ENCODE data around the gene UBA6.

The UBA6 gene

DNA sequence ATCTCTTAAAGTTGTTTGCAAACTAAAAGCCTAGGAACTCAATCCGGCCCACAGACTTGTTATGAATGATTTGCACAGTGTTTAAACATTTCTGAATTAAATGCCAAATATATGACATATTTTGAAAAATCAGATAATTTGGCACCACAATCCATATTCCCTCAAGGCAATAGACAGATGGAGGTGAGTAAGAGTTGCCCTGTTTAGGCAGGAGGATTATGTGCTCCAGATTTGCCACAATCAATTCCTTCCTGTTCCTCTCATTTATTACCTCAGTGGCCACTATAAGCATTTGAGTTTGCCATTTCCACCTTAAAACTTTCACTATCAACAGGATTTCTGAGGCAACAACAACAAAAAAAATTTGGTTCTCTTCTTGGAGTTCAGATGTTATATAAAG is 18.7 kb downstream of the UBA6 start:
- TF ChIP-seq, protein P1, sequence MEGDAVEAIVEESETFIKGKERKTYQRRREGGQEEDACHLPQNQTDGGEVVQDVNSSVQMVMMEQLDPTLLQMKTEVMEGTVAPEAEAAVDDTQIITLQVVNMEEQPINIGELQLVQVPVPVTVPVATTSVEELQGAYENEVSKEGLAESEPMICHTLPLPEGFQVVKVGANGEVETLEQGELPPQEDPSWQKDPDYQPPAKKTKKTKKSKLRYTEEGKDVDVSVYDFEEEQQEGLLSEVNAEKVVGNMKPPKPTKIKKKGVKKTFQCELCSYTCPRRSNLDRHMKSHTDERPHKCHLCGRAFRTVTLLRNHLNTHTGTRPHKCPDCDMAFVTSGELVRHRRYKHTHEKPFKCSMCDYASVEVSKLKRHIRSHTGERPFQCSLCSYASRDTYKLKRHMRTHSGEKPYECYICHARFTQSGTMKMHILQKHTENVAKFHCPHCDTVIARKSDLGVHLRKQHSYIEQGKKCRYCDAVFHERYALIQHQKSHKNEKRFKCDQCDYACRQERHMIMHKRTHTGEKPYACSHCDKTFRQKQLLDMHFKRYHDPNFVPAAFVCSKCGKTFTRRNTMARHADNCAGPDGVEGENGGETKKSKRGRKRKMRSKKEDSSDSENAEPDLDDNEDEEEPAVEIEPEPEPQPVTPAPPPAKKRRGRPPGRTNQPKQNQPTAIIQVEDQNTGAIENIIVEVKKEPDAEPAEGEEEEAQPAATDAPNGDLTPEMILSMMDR (IDR thresholded peaks at IDR 0.05; ENCODE audit: control extremely low read depth, extremely low read depth, low read depth, missing control alignments) = no peak
- ChIA-PET POLR2A (no interaction called here), CTCF (no interaction called here)
- no peak for DNase-seq (ENCODE audit: extremely low spot score)

DNA sequence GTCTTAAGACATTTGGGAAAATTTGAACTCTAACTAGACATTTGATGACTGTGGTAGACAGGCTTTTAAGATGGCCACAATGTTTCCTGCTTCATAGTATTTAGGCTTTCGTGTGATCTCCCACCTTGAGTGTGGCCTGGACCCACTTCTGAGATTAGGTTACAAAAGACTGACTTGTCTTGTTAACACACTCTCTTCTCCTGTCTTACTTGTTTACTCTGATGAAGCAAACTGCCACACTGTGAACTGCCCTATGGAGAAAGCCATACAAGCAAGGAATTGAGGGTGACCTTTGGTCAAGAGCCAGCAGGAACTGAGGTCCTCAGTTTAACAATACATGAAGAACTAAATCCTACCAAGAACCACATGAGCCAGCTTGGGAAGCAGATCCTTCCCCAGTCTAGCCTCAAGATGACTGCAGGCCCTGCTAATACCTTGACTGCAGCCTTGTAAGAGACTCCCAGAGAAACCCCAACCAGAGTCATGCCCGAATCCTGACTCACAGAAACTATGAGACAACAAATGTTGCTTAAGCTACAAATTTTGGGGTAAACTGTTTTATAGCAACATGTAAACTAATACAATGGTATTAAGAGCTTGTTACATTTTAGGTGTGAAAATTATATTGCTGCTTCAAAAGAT is 20.3 kb downstream of the UBA6 start:
- DNase-seq (ENCODE audit: extremely low spot score) = no peak
- CTCF ChIA-PET = interaction anchor here (0.8 to 1.0 kb wide), 2 partner anchors 11 to 66 kb away, joined by 3 read pairs; no protein-coding TSS in a partner anchor
- TF ChIP-seq, protein P1 (IDR thresholded peaks at IDR 0.05; ENCODE audit: control extremely low read depth, extremely low read depth, low read depth, missing control alignments) = no peak
- POLR2A ChIA-PET = no interaction called here

DNA sequence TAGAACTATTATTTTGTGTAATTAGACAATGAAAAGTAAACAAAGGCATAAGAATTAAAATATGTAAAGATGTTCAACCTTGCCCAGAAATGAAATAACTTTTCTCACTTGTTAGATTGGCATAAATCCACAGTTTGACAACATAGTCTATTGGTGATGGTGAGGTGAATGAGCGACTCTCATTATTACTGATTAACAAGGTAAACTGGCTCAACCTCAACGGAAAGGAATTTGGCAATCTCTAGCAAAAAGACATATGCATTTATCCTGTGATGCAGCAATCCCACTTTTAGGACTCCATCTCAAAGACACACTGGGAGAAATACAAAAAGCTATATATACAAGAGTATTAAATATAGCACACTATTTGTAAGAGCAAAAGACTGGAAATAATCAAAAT is 22.3 kb downstream of the UBA6 start:
- ChIA-PET CTCF (interaction anchor here (1.5 kb wide), 1 partner anchor 15 kb away, joined by 3 read pairs; no protein-coding TSS in a partner anchor), POLR2A (no interaction called here)
- no peak for DNase-seq (ENCODE audit: extremely low spot score)
- TF ChIP-seq, protein P1 (IDR thresholded peaks at IDR 0.05; ENCODE audit: control extremely low read depth, extremely low read depth, low read depth, missing control alignments) = no peak

DNA sequence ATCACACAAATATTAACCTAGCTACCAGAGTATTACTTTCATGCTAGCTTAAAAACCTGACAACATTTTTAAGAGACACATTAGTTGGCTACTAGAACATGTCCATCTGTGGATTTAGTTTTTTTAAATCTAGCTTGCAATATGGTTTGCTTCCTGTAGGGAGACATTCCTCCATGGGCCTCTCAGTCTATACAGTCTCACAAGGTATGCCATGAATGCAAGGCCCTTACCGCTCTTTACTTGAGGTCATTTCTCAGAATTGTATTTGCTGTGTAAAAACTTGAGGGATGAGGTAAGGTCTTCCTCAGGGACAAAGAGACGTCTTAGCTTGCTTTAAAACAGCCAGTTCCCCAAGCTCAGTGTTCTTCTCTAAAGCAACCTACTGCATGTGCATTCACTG is 26.9 kb downstream of the UBA6 start:
- ChIA-PET POLR2A (no interaction called here), CTCF (interaction anchor here (0.9 to 2.3 kb wide), 3 partner anchors 14 to 73 kb away, joined by 3 to 7 read pairs (median 3); no protein-coding TSS in a partner anchor)
- DNase-seq (ENCODE audit: extremely low spot score) = no peak
- TF ChIP-seq, protein P1 (IDR thresholded peaks at IDR 0.05; ENCODE audit: control extremely low read depth, extremely low read depth, low read depth, missing control alignments) = no peak

DNA sequence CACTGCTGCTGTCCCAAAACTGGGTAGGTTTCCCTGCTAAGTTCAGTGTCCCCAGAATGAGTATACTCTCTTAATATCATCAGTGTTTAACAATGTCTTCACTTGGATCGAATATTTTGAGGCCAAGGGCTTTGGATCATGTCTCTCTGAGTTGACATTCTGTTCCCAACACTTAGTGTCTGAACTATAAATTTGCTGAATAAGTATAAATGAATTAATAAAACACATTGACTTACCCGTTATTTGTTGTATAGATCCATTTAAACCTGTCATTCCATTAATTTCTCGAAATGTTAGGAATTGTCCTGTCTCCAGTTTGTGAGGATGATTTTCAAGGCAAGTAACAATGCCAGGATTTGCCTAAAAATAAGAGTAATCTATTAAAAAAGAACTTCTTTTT is 32.6 kb downstream of the UBA6 start:
- ChIA-PET CTCF (interaction anchor here (1.1 kb wide), 1 partner anchor 26 kb away, joined by 3 read pairs; no protein-coding TSS in a partner anchor), POLR2A (no interaction called here)
- no peak for DNase-seq (ENCODE audit: extremely low spot score)
- TF ChIP-seq, protein P1 (IDR thresholded peaks at IDR 0.05; ENCODE audit: control extremely low read depth, extremely low read depth, low read depth, missing control alignments) = no peak

DNA sequence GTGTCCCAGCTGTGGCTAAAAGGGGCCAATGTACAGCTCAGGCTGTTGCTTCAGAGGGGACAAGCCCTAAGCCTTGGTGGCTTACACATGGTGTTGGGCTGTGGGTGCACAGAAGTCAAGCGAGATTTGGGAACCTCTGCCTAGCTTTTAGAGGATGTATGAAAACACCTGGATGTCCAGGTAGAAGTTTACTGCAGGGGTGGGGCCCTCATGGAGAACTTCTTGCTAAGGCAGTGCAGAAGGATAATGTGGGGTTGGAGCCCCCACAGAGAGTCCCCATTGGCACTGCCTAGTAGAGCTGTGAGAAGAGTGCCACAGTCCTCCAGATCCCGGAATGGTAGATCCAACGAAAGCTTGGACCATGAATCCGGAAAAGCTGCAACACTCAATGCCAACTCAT is 40.5 kb downstream of the UBA6 start:
- TF ChIP-seq, protein P1 (IDR thresholded peaks at IDR 0.05; ENCODE audit: control extremely low read depth, extremely low read depth, low read depth, missing control alignments) = no peak
- ChIA-PET CTCF (no interaction called here), POLR2A (no interaction called here)
- no peak for DNase-seq (ENCODE audit: extremely low spot score)

All from GM10248 (cell line).